HG02852 (cell line): ENCODE measurements around the gene CSRNP3.

Experiments used
- ATAC-seq: cut with Tn5 transposase; IDR thresholded peaks from one replicate; pipeline ENCODE4 v1.9.1; 2021; ENCODE audit warnings: mild to moderate bottlenecking, moderate library complexity; ENCODE audit not compliant: unreplicated experiment

CSRNP3 gene

GRCh38 chr2:165674780-165675179, 205.3 kb downstream of the CSRNP3 start:
- no peak for ATAC-seq

- no peak for ATAC-seq
Measured at GRCh38 chr2:165675551-165675968, 206.1 kb downstream of the CSRNP3 start.

GRCh38 chr2:165678882-165679281, 209.4 kb downstream of the CSRNP3 start:
- no peak for ATAC-seq

GRCh38 chr2:165679621-165680020, 210.1 kb downstream of the CSRNP3 start:
- no peak for ATAC-seq

- ATAC-seq: no peak
Measured at GRCh38 chr2:165681841-165682240, 212.3 kb downstream of the CSRNP3 start.

GRCh38 chr2:165682546-165682945, 213.0 kb downstream of the CSRNP3 start:
- no peak for ATAC-seq

- no peak for ATAC-seq
Measured at GRCh38 chr2:165686800-165687199, 217.3 kb downstream of the CSRNP3 start.

- no peak for ATAC-seq
Measured at GRCh38 chr2:165687426-165688002, 218.0 kb downstream of the CSRNP3 start.

GRCh38 chr2:165691615-165692014, 222.1 kb downstream of the CSRNP3 start:
- no peak for ATAC-seq

- no peak for ATAC-seq
Measured at GRCh38 chr2:165692906-165693305, 223.4 kb downstream of the CSRNP3 start.

GRCh38 chr2:165693838-165694237, 224.3 kb downstream of the CSRNP3 start:
- no peak for ATAC-seq

GRCh38 chr2:165697748-165698443, 228.4 kb downstream of the CSRNP3 start:
- ATAC-seq: no peak

- peak; percentile 73 for ATAC-seq
Measured at GRCh38 chr2:165698444-165698884, 229.0 kb downstream of the CSRNP3 start.

GRCh38 chr2:165699946-165700345, 230.4 kb downstream of the CSRNP3 start:
- no peak for ATAC-seq

- no peak for ATAC-seq
Measured at GRCh38 chr2:165700531-165700930, 231.0 kb downstream of the CSRNP3 start.

- no peak for ATAC-seq
Measured at GRCh38 chr2:165701147-165701546, 231.6 kb downstream of the CSRNP3 start.

GRCh38 chr2:165706960-165707487, 237.5 kb downstream of the CSRNP3 start:
- no peak for ATAC-seq

- no peak for ATAC-seq
Measured at GRCh38 chr2:165716091-165716490, 246.6 kb downstream of the CSRNP3 start.

GRCh38 chr2:165718610-165719210, 249.2 kb downstream of the CSRNP3 start:
- ATAC-seq: no peak

- no peak for ATAC-seq
Measured at GRCh38 chr2:165720511-165720910, 251.0 kb downstream of the CSRNP3 start.

GRCh38 chr2:165725421-165725820, 255.9 kb downstream of the CSRNP3 start:
- no peak for ATAC-seq
